ENCODE measurements around the gene KIFC3. TPM values are rescaled to one million over a fixed set of nuclear protein-coding genes. Genes with fewer than 3 reads are reported as not detected.

The KIFC3 gene
- total and polyA plus RNA-seq, 2 donors (not counting 1 experiment from before 2014, with no cell fraction given): 0.07 to 0.67 TPM

- H3K27me3 ChIP-seq (replicated peaks in 1 of 4; ENCODE audit: control extremely low read depth in 1 of 4, control insufficient read depth in 3 of 4, insufficient read depth in 4 of 4, low read length in 3 of 4): no peaks in the 10 kb centered on the region
- TF ChIP-seq CTCF (IDR thresholded peaks at IDR 0.05): no peak
- no peak for TF ChIP-seq EZH2 (IDR thresholded peaks at IDR 0.05; ENCODE audit: borderline replicate concordance, insufficient read depth, low read depth, low read length, poor library complexity, severe bottlenecking)
- H3K79me2 ChIP-seq (ENCODE audit: control insufficient read depth, insufficient read depth, low read length): no peaks in the 10 kb centered on the region
- H2AFZ ChIP-seq (ENCODE audit: insufficient read depth, low read depth, low read length, poor library complexity, severe bottlenecking): no peak overlapping the region
- H3K4me2 ChIP-seq (replicated peaks; ENCODE audit: low read depth, low read length, poor library complexity, severe bottlenecking): no peak overlapping the region
- Mint-ChIP-seq H3K4me1 (no peaks in the 10 kb centered on the region), H3K27ac (no peak overlapping the region), H3K9me3 (ENCODE audit: insufficient read depth) (no peaks in the 10 kb centered on the region), H3K4me3 (no peak overlapping the region), H3K27me3 (no peaks in the 10 kb centered on the region)
- 98% methylated on average over 12 of the region's 15 CpGs for WGBS (ENCODE audit: insufficient coverage)
- peaks cover 0 to 3% of the 10 kb centered on the region in 2 donors for H3K4me1 ChIP-seq (ENCODE audit: control insufficient read depth in 2 of 2, insufficient read depth in 2 of 2, low read length in 2 of 2)
- H3K36me3 ChIP-seq (replicated peaks in 1 of 2; ENCODE audit: control extremely low read depth in 1 of 2, control insufficient read depth in 1 of 2, extremely low read depth in 1 of 2, insufficient read depth in 2 of 2, low read length in 1 of 2): peaks cover 0 to 3% of the 10 kb centered on the region in 2 experiments
- no peak overlapping the region for H3K27ac ChIP-seq (ENCODE audit: low read length in 2 of 2)
- ChIA-PET POLR2A (interaction anchor here (0.6 kb wide), 1 partner anchor 309 kb away, joined by 3 read pairs; no protein-coding TSS in a partner anchor), CTCF (interaction anchor here (0.6 to 1.0 kb wide), 4 partner anchors 10 to 248 kb away, joined by 3 to 5 read pairs (median 4); partner anchors contain the start of gene KATNB1)
- no peak for DNase-seq
- H3K9me3 ChIP-seq (ENCODE audit: control extremely low read depth in 1 of 3, control insufficient read depth in 2 of 3, insufficient read depth in 1 of 3, low read length in 2 of 3): no peaks in the 10 kb centered on the region
- no peak for ATAC-seq (ENCODE audit: low read depth)
- no peak overlapping the region for H3K4me3 ChIP-seq (ENCODE audit: control extremely low read depth in 1 of 5, extremely low read depth in 1 of 5, insufficient read depth in 1 of 5, low read depth in 2 of 5, low read length in 4 of 5)
- H3K9ac ChIP-seq (ENCODE audit: low read length): no peak overlapping the region
- intact Hi-C loops (cut with micrococcal nuclease): loop anchor here (1.0 kb wide), 1 partner anchor 21 kb away; the partner anchor contains the start of gene KATNB1
- no peaks in the 10 kb centered on the region for H4K20me1 ChIP-seq (ENCODE audit: control insufficient read depth, insufficient read depth, low read length, poor library complexity, severe bottlenecking)
Measured at GRCh38 chr16:57756424-57757325, 45.6 kb downstream of the KIFC3 start.
